HCT116 (cell line): ENCODE results near the gene GPS2. TPM values are rescaled to one million over a fixed set of nuclear protein-coding genes. Genes with fewer than 3 reads are reported as not detected.
A peak's percentile ranks its signal among the peaks of the same experiment; 100 is the strongest.

ENCODE experiments used
- ATAC-seq: fragments of 200-7000 bp; cut with Tn5 transposase; 2 replicates; pipeline ENCODE4 v1.9.1; 2020; ENCODE audit warnings: mild to moderate bottlenecking, moderate library complexity
- BruUV-seq: library from RNA; stranded (reverse); fragments of 400-500 nt; replicated peaks from 2 replicates; lab custom pipeline; 2021; lab: Mats Ljungman, UMichigan
- CTCF ChIA-PET: fragments of 300-600 bp; sonication (Branson Sonifier 250); formaldehyde crosslinking; loops from one replicate; lab custom pipeline; 2021; ENCODE audit warnings: antibody characterized with exemption; lab: Charles Lee
- POLR2A ChIA-PET: fragments of 300-600, 350-600 bp; sonication (Branson Sonifier 250); formaldehyde crosslinking; loops from one replicate; lab custom pipeline; 2021; ENCODE audit warnings: antibody characterized with exemption; lab: Charles Lee
- RAD21 ChIA-PET, 2 experiments: fragments of 300-600 bp; sonication (Branson Sonifier 250); formaldehyde crosslinking; loops; one replicate each; lab custom pipeline; 2023; ENCODE audit warnings: low total read pairs in 2 of 2; ENCODE audit not compliant: uncharacterized antibody in 2 of 2, unreplicated experiment in 2 of 2, low non-redundant PET in 1 of 2; lab: Charles Lee
- DNase-seq: peaks from one replicate; pipeline ENCODE4 v3.0.0-alpha.2; 2010; ENCODE audit warnings: low read depth, low spot score
- H2AFZ ChIP-seq: fragments of 200-600 bp; shearing (Covaris generic), sonication (generic); 2 replicates; pipeline ENCODE4 v1.6.1; 2017; ENCODE audit warnings: low read depth, mixed run types, mixed read lengths, antibody characterized with exemption, low read length; ENCODE audit not compliant: poor library complexity, severe bottlenecking
- H3K27ac ChIP-seq: 2 replicates; pipeline ENCODE4 v1.5.1; 2012; ENCODE audit warnings: low read depth, low read length
- H3K27me3 ChIP-seq: fragments of 200-600 bp; sonication (generic); 2 replicates; pipeline ENCODE4 v1.6.1; 2016; ENCODE audit warnings: mixed run types, low read length, mixed read lengths; ENCODE audit not compliant: insufficient read depth
- H3K36me3 ChIP-seq, 2 experiments: fragments of 200-500 bp in 1 of 2; fragments of 200-600 bp in 1 of 2; sonication (Bioruptor generic) in 1 of 2; sonication (generic) in 1 of 2; 2 replicates each; pipeline versions ENCODE4 v1.5.1 to v1.6.1; 2014 to 2016; ENCODE audit warnings: low read length in 2 of 2, inconsistent platforms in 1 of 2, mixed read lengths in 1 of 2, mixed run types in 1 of 2; ENCODE audit not compliant: insufficient read depth in 2 of 2, control insufficient read depth in 1 of 2
- H3K4me1 ChIP-seq, 2 experiments: fragments of 200-600 bp in 1 of 2; sonication (generic) in 1 of 2; 2 replicates each; pipeline versions ENCODE4 v1.5.1 to v1.6.1; 2012 to 2017; ENCODE audit warnings: low read length in 2 of 2, inconsistent platforms in 1 of 2, mild to moderate bottlenecking in 1 of 2, mixed read lengths in 1 of 2, mixed run types in 1 of 2, moderate library complexity in 1 of 2; ENCODE audit not compliant: insufficient read depth in 2 of 2, control insufficient read depth in 1 of 2
- H3K4me2 ChIP-seq: fragments of 200-600 bp; sonication (generic); 2 replicates; pipeline ENCODE4 v1.6.1; 2017; ENCODE audit warnings: mixed run types, low read length, mixed read lengths
- H3K4me3 ChIP-seq, 2 experiments: fragments of 200-600 bp in 1 of 2; sonication (generic) in 1 of 2; replicated peaks in 1 of 2; 2 replicates each; pipeline ENCODE4 v1.5.1; 2011 to 2016; ENCODE audit warnings: low read length in 2 of 2, control low read depth in 1 of 2, low read depth in 1 of 2, mild to moderate bottlenecking in 1 of 2, mixed read lengths in 1 of 2, mixed run types in 1 of 2
- H3K79me2 ChIP-seq: fragments of 200-600 bp; sonication (generic); 2 replicates; pipeline ENCODE4 v1.6.1; 2017; ENCODE audit warnings: mild to moderate bottlenecking, mixed run types, low read length, moderate library complexity, mixed read lengths; ENCODE audit not compliant: insufficient read depth
- H3K9ac ChIP-seq: fragments of 200-600 bp; sonication (generic); 2 replicates; pipeline ENCODE4 v1.6.1; 2016; ENCODE audit warnings: low read length, mixed read lengths
- H3K9me2 ChIP-seq: fragments of 200-600 bp; sonication (generic), shearing (Covaris generic); 2 replicates; pipeline ENCODE4 v1.6.1; 2017; ENCODE audit warnings: mixed run types, mild to moderate bottlenecking, moderate library complexity; ENCODE audit not compliant: insufficient read depth
- H3K9me3 ChIP-seq, 2 experiments: fragments of 200-500 bp in 1 of 2; fragments of 200-600 bp in 1 of 2; sonication (Bioruptor generic) in 1 of 2; sonication (generic) in 1 of 2; 2 replicates each; pipeline ENCODE4 v1.6.1; 2014 to 2017; ENCODE audit warnings: low read length in 2 of 2, mixed read lengths in 2 of 2, inconsistent platforms in 1 of 2, low read depth in 1 of 2, mild to moderate bottlenecking in 1 of 2, mixed run types in 1 of 2, moderate library complexity in 1 of 2; ENCODE audit not compliant: control insufficient read depth in 1 of 2, insufficient read depth in 1 of 2
- H4K20me1 ChIP-seq: fragments of 200-600 bp; sonication (generic), shearing (Covaris generic); 2 replicates; pipeline ENCODE4 v1.6.1; 2017; ENCODE audit warnings: mixed run types, mild to moderate bottlenecking, moderate library complexity; ENCODE audit not compliant: insufficient read depth
- CTCF ChIP-seq, 3 experiments: fragments of 200-600 bp in 1 of 3; sonication (generic) in 1 of 3; IDR thresholded peaks in 2 of 3; conservative IDR thresholded peaks in 1 of 3; 2 replicates each; pipeline ENCODE4 v1.5.1; 2012 to 2017; ENCODE audit warnings: low read depth in 2 of 3, low read length in 2 of 3, antibody characterized with exemption in 1 of 3, borderline replicate concordance in 1 of 3, control low read depth in 1 of 3, mild to moderate bottlenecking in 1 of 3, mixed read lengths in 1 of 3, mixed run types in 1 of 3, moderate library complexity in 1 of 3; ENCODE audit not compliant: insufficient read depth in 1 of 3
- EZH2 ChIP-seq: fragments of 200-600 bp; sonication (generic); IDR thresholded peaks from 2 replicates; pipeline ENCODE4 v1.6.1; 2017; ENCODE audit warnings: antibody characterized with exemption, mixed run types
- ZNF274 ChIP-seq: fragments of 200-500 bp; sonication (Bioruptor generic); IDR thresholded peaks from 2 replicates; pipeline ENCODE4 v1.6.1; 2014; ENCODE audit warnings: mild to moderate bottlenecking, low read depth, low read length, inconsistent platforms
- intact Hi-C: fragments of 100-400 bp; cut with micrococcal nuclease; formaldehyde crosslinking; loops from 2 replicates; pipeline ENCODE4 v1.10.0; 2022
- total RNA-seq: library from RNA; stranded (reverse); gene quantifications from one replicate; pipeline ENCODE4 v1.2.1, GENCODE V29; 2021; ENCODE audit not compliant: unreplicated experiment

GPS2 gene
- total RNA-seq, 1 experiment from 2014 or later, result 61.3 TPM

- intact Hi-C loops, result no loop called here
- Histone ChIP-seq H3K4me1 (peaks cover 0 to 12% of the 10 kb centered on the region in 2 experiments; a peak in 3 of 4 replicates), H3K27me3 (no peaks in the 10 kb centered on the region), H3K79me2 (peaks cover 20% of the 10 kb centered on the region; the same call in 1 of the 2 replicates), H3K4me2 (no peak overlapping the region), H3K27ac (no peak overlapping the region), H4K20me1 (no peaks in the 10 kb centered on the region), H3K36me3 (peaks cover 24 to 52% of the 10 kb centered on the region in 2 experiments; a peak in 3 of 4 replicates), H3K4me3 (no peak overlapping the region), H3K9me3 (no peaks in the 10 kb centered on the region), H3K9me2 (no peaks in the 10 kb centered on the region), H3K9ac (no peak overlapping the region), H2AFZ (no peak overlapping the region)
- ChIA-PET CTCF (interaction anchor here (1.2 kb wide), 1 partner anchor 21 kb away, joined by 4 read pairs; no protein-coding TSS in a partner anchor), RAD21 (no interaction called here), POLR2A (no interaction called here)
- DNase-seq (no peak), ATAC-seq (peak; percentile 76)
- BruUV-seq, result no TSS peak
- TF ChIP-seq ZNF274 (no peak), CTCF (IDR thresholded peaks at IDR 0.05 in 2 of 3, conservative IDR thresholded peaks at IDR 0.05 in 1 of 3; ENCODE audit: borderline replicate concordance in 1 of 3, insufficient read depth in 1 of 3, low read depth in 2 of 3, low read length in 2 of 3) (peak in 2 of 3 experiments; percentile 91 to 92; a peak in 5 of 6 replicates)
- TF ChIP-seq, all 23 proteins: peak for 1
These were observed 8.7 kb upstream of the GPS2 start for GRCh38 chr17:7323731-7324437.

DNA sequence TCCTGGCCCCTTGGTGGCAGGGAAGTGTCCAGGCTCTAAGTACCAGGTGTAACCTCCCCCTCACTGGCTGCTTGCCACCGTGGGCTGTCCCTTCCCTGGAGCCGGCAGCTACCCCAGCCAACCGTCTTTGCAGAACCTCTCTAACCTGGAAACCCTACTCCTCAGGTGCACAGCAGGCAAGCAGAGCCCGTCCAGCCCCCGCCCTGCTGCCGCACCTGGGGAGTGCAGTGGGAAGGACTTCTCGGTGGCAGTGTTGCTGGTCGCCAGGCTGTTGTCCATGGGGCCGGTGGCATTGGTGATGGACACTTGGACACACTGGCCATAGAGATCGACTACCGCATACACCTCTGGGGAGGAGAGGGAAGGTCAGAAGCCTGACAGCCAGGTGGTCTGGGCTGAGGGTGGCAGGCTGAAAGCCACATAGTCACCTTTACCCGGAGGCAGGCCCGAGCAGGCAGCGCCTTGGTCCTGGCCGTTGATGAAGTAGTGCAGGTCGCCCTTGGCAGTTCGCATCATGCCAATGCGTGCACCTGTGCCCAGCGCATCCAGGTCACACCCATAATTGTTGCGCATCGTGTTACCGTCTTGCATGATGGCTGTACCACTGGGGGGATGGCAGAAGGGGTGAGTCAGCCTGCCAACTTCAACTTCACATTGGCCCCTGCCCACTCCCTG lies 7.5 kb upstream of the GPS2 start:
- intact Hi-C loops, result no loop called here
- POLR2A ChIA-PET, result no interaction called here
- no peak for TF ChIP-seq EZH2
- Histone ChIP-seq H3K9me2 (no peaks in the 10 kb centered on the region), H3K9me3 (no peaks in the 10 kb centered on the region), H3K27ac (no peak overlapping the region), H2AFZ (no peak overlapping the region), H3K4me3 (no peak overlapping the region), H3K4me2 (no peak overlapping the region), H3K4me1 (peaks cover 0 to 1% of the 10 kb centered on the region in 2 experiments; a peak in 2 of 4 replicates), H3K36me3 (peaks cover 24 to 63% of the 10 kb centered on the region in 2 experiments; a peak in 3 of 4 replicates), H3K79me2 (peaks cover 7% of the 10 kb centered on the region; the same call in 1 of the 2 replicates), H3K9ac (no peak overlapping the region), H3K27me3 (no peaks in the 10 kb centered on the region), H4K20me1 (no peaks in the 10 kb centered on the region)
- RAD21 ChIA-PET, result no interaction called here
- CTCF ChIA-PET, result no interaction called here
- no TSS peak for BruUV-seq
- ATAC-seq, result no peak
- no peak for DNase-seq
